GM08714 (cell line): ENCODE results near the gene GATA2.
A peak's percentile ranks its signal among the peaks of the same experiment; 100 is the strongest.

Source experiments
- H3K4me3 ChIP-seq: fragments of 200-500 bp; sonication (Bioruptor generic); 2 replicates; pipeline ENCODE4 v1.5.1; 2014; ENCODE audit warnings: mild to moderate bottlenecking, low read length, inconsistent platforms
- ZNF274 ChIP-seq: IDR thresholded peaks from 2 replicates; pipeline ENCODE4 v1.6.1; 2012; ENCODE audit warnings: mild to moderate bottlenecking, low read depth, low read length

Gene GATA2

DNA sequence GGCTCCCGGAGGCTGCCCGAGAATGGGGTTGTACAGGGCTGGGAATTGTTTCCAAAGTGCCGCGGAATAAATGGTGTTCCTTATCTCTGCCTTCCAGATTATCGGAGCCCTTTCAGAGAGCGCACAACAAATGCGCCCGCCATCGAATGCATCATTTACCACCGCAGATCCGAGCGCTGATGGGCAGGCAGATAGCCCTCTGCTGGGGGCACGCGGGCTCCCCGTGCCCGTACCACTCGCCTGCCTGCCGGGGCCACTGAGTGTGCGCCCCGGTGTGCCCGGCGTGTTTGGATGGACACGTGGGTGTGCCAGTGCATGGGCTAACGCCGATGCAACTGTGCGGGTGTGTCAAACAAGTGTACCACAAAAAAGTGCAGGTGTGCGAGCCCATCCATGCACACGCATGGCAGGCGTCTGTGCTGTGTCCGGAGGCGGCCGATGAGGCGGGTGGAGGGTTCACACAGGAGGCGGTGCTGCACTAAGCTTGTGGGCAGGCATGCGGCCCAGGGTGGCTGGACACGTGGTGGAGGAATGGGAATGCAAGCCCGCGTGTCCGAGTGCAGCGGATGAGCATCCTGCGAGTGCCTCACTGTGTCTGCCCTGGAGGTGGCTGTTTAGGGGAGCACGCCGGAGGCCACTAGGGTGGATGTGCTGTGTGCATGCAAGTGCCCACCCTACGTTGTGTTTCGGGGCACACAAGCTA is 3.8 kb upstream of the GATA2 start:
- TF ChIP-seq ZNF274, result no peak
- no peak overlapping the region for H3K4me3 ChIP-seq

DNA sequence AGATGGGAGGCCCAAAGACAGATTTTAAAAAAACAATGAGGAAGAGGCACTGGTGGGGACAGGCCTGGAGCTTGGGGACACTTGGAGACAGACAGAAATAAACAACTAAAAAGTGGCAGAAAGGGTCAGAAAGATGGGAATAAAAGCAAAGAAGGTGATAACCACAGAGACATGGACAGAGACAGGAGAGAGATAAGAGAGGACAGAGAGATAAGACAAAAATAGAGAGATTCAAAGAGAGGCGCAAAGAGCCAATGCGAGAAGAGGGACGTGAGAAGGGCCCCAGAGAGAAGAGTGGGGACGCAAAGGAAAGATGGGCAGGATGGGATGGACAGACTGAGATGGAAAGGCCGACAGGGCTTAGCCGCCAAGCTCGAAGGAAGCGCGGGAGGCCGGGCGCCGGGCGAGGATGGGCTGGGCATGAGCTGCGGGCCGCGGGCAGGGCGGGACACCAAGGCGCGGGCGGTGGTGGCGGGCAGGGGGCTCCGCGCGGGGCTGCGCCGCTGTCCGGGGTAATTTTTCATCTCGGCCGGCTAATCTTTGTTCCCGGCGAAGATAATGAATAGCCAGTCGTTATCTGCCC is 3.1 kb upstream of the GATA2 start:
- no peak overlapping the region for H3K4me3 ChIP-seq
- no peak for TF ChIP-seq ZNF274

DNA sequence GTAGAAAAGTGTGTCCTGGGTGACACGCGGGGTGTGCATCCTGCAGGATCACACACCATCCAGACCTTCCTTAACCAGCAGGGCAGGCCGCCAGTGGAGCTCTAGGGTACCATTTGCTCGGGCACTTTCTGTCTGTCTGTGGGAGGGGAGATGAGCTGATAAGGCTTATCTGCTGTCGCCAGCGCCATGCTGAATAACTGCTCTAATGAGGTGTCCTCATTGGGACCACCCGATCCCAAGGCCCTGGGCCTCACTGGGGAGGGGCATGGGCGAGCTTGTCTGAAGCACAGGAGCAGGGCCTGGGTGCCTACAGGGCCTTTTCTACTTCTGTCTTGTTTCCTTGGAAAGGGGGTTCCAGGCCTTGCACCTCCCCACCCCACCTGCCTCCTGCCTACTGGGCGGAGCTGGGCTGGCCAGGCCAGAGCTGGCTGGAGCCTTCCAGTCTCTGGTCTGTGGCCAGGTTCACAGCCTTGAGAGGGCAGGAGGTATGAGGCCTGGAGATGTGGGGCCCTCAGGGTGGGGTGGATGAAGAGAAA is 2.5 kb upstream of the GATA2 start:
- no peak for TF ChIP-seq ZNF274
- no peak overlapping the region for H3K4me3 ChIP-seq

DNA sequence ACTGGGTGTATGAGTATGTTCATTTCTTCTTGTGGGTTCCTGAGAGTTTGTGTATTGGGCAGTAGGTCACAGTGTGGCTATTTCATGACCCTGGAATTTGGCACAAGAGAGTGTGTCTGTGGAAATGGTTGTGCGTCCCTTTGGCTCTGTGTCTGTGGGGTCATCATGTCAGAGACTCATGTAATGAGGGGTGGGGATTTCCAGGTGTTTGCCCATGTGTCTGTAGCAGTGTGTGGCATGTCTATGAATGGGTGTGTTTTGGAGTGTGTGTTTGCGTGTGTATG is 1.3 kb upstream of the GATA2 start:
- no peak for TF ChIP-seq ZNF274
- no peak overlapping the region for H3K4me3 ChIP-seq

DNA sequence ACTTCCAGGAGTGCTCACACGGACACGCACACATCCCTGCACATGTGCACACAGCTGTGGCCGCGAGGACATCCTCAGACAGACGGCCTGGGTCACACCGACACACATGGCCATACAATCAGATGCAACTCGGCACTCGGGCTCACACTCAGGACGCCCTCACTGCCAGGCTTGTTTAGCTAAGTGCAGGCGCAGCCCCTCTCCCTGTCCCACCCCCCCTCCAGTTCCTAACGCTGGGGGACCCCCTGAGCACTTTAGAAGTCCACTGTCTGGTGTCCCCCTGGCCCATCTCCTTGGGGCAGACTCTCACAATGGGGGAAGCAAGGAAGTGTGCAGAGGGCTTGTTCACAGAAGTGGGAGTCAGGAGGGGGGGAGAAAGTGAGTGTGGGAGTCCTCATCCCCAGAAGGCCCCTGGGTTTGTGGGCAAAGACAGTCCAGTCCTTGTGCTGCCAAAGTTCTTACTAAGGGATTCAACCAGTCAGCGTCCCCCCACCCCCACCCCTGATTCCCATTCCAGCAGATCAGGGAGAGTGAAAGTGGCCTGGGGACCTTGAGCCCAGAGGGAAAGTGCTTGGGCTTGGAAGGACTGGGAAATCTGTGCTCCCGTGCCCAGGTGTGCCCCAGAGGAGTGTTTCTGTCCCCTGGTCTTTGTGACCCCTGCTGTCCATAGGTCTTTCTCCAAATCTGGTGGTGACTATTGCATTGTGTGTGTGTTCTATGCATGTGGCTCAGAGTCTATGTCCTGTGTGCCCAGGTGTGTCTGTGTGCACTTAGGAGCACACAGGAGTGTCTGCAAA is 767 bp upstream of the GATA2 start:
- TF ChIP-seq ZNF274, result no peak
- no peak overlapping the region for H3K4me3 ChIP-seq

DNA sequence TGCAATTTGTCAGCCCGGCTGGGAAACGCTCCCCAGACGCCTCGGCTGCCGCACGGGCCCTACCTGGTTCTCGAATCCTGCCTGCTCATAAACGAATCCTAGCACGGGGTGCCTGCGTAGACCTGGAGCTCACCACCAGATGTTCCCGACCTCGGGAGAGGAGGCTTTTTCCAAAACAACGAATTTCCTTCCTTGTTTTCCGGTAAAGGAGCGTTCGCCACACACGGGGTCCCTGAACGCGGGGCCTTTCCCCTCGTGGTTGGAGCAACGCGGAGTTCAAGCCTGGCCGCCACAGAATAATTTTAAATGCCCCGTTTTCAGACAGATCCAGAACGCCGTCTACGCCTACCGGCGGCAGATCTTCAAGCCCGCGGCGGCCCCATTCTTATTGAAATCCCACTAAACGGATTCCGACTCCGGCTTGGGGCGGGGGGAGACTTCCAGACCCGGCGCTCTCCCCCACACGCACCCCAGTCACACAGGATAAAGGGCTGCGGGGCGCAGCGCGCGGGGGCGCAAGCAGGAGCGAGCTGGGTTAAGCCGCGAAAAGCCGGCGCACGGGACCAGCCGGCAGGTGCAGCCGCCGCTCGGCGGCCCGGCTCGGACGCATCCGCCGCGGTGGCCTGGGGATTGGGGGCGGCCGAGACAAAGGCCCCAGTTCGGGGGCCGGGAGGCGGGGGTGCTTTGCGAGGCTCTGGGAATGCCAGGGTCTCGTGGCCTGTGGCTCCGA is 895 bp downstream of the GATA2 start:
- no peak for TF ChIP-seq ZNF274
- no peak overlapping the region for H3K4me3 ChIP-seq

DNA sequence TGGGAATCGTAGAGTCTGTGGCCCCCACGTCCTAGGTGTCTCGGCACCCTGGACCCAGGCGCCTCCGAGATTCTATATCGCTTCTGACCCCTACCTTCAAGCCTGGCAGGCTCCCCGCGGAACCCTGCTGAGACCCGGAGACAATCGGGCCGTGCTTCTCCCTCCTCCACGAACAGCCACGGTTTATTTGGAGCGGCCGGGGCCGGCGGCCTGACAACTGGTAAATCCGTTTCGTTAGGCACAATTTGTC is 1.4 kb downstream of the GATA2 start:
- no peak overlapping the region for H3K4me3 ChIP-seq
- no peak for TF ChIP-seq ZNF274

DNA sequence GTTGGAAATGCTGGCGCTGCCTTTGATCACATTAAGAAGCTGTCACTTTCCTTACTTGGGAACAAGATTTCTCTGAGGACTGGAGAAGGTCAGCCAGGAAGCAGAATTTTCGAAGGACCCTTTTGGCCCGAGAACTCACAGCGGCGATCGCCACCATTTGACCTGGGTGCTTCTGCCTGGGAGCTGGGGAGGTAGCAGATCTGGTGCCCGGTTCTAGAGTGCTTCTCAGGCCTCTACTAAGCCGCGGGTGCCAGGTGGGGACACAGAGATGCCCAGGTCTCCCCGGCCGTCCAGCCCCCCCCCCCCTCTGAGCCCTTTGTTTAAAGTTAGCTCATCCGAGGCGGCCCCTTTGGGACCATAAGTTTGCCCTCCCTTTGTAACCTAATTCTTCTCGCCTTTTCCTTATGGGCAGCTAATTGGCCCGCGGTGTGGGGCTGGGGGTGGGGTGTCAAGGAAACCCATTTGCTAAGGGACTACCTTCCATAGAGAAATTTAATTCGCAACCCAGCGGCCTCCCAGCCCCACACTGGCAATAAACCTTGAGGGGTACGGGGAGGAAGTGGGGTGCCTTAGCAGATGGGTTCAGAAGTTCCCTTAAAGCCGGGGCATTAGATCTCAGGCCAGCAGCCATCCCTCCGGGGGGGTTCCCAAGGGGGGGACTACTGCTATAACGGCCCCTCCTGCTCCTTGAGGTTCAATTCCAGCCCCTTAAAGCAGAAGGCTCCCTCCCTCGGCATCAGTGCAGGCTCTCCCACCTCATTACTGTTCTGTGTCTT is 1.9 kb downstream of the GATA2 start:
- TF ChIP-seq ZNF274, result no peak
- H3K4me3 ChIP-seq, result no peak overlapping the region

DNA sequence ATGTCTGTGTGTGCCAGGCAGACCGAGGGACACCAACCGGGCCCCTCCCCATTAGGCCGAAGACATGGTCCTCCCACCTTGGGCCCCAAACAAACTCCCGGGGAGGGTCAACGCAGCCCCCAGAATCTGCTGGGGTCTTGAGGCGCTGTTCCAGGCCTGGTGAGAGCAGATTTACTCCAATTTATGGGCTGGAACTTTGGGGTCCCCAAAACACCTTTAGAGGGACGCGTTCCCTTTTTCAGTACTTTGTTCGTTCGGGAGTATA is 2.4 kb downstream of the GATA2 start:
- no peak overlapping the region for H3K4me3 ChIP-seq
- no peak for TF ChIP-seq ZNF274

DNA sequence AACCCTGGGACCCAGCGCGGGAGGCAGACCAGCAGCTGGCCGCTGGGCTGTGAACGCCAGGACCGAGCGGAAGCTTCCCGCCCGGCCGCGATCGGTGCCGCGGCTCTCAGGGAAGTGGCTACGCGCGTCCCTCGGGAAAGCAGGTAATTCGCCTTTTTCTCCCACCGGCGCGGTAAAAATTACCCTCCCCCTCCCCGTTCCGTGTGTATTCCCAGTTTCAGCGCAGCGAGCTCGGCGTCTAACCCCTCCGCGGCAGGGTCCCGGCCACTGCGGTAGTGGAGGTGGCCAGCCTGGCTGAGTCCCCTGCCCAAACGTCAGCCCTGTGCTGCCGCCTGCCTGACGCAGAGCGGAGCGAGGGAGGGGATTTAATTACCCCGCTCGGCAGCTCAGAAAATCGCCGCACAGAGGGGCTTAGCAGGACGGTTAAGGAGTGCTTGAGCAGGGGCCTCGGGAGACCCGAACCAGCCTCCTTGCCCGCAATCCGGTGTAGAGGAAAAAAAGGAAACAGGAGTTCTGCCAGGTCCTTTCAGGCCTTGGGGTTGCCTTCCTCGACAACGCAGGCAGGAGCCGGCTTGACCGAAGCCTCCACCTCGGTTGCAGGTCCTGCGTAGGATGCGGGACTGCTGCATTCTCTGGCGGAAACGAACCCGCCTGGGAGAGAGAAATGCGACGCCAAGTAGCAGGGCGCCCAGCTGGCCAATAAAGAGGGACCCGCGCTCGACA is 2.9 kb downstream of the GATA2 start:
- H3K4me3 ChIP-seq, result peak overlapping the region; percentile 31; the same call in 1 of the 2 replicates
- no peak for TF ChIP-seq ZNF274

DNA sequence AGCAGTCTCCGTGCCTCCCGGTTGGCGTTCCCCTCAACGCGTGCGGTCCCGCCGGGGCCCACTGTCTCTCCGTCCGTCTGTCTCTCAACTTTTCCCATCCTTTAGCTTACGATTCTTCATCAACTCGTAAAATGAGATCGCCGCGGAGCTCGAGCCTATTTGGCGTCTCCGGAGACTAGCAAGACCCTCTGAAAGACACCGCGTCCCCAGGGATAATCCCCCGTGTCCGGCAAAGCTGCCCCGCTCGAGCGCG is 3.4 kb downstream of the GATA2 start:
- no peak for TF ChIP-seq ZNF274
- H3K4me3 ChIP-seq, result peak overlapping the region; percentile 31

DNA sequence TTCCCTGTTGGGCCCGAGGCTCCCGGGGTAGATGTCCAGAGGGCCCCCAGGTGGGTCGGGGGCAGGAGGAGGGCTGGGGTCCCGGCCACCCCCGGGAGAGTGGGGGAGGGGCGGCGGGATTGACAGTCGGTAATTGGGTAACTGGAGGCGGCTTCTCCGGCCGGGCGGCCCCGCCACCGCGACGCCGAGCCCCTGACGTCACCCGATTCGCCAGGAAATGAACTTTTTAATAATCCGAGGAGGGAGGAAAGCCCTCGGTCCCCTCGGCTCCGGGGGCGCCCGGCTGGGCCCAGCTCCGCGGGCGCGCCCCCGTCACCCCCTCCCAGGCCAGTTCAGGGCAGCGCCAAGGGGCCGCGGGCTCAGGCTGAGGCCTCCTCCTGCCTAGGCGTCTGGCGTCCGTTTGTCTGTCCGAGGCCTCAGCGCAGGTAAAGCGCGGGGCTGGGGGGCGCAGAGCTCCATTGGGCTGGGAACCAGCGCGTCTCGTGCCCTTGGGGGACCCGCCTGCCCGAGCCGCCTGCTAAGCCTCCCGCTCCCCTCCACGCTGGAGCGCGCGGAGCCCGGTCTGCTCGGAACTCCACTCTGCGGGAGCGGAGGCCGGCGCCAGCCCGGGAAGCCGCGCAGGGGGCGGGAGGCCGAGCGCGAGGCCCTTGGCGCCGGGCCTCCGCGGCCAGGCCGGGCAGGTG is 3.9 kb downstream of the GATA2 start:
- TF ChIP-seq ZNF274, result no peak
- H3K4me3 ChIP-seq, result peak overlapping the region; percentile 31

DNA sequence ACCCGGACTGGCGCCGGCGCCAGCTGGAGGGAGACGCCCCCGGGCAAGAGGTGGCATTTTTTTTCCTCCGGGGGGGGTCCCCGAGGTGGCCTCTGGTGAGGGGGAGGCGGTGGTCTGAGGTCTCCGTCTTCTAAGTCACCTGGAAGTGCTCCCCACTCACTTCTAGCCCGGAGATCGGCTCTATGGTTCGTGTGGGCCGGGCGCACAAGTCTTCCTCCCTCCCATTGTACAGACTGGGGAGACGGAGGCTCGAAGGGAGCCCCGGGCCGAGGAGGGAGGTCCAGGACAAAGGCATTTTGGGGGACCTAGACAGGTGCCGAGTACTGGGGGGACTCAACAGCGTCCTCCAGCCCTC is 4.4 kb downstream of the GATA2 start:
- no peak overlapping the region for H3K4me3 ChIP-seq
- TF ChIP-seq ZNF274, result no peak
